ENCODE results near the gene TMCC3. TPM values are rescaled to one million over a fixed set of nuclear protein-coding genes. Genes with fewer than 3 reads are reported as not detected.
"Not testable (repeated sequence)": the region's sequence is repeated elsewhere in the genome, so short reads cannot be mapped to it uniquely, and the experiment has no call there.

Gene TMCC3
- total RNA-seq, 2 donors from 2014 or later, result 13.5 to 15.4 TPM

- intact Hi-C loops (cut with DNase I), result no loop called here
- DNase-seq (ENCODE audit: low spot score), result no peak
- H3K9me3 ChIP-seq, result no peaks in the 10 kb centered on the region
- H3K4me1 ChIP-seq (replicated peaks), result peaks cover 2% of the 10 kb centered on the region
- no peaks in the 10 kb centered on the region for H3K36me3 ChIP-seq
- WGBS, result 57% methylated on average over 3 of the region's 3 CpGs
- peak; percentile 65 for TF ChIP-seq POLR2AphosphoS5 (IDR thresholded peaks at IDR 0.05)
- no peak for TF ChIP-seq CTCF (IDR thresholded peaks at IDR 0.05)
- H3K4me3 ChIP-seq, result no peak overlapping the region
- no peak overlapping the region for H3K27ac ChIP-seq
- no peaks in the 10 kb centered on the region for H3K27me3 ChIP-seq (replicated peaks; ENCODE audit: insufficient read depth)
These were observed 94.7 kb downstream of the TMCC3 start for GRCh38 chr12:94555687-94556086.

DNA sequence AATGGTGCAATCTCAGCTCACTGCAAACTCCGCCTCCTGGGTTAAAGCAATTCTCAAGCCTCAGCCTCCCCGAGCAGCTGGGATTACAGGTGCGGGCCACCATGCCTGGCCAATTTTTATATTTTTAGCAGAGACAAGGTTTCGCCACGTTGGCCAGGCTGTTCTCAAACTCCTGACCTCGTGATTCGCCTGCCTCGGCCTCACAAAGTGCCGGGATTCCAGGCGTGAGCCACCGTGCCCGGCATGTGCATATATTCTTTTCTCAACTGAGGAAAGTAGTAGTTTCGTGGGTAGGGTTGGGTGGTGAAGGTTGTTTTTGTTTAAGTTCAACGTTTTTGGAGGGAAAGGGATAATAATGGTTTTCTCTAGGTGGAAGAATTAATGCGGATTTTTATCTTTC is 96.5 kb downstream of the TMCC3 start:
- intact Hi-C loops (cut with DNase I), result no loop called here
- no peaks in the 10 kb centered on the region for H3K27me3 ChIP-seq (replicated peaks; ENCODE audit: insufficient read depth)
- DNase-seq (ENCODE audit: low spot score), result no peak
- H3K4me3 ChIP-seq, result no peak overlapping the region
- no peaks in the 10 kb centered on the region for H3K9me3 ChIP-seq
- H3K36me3 ChIP-seq, result no peaks in the 10 kb centered on the region
- no peaks in the 10 kb centered on the region for H3K4me1 ChIP-seq (replicated peaks)
- WGBS, result 93% methylated on average over 15 of the region's 15 CpGs
- TF ChIP-seq CTCF (IDR thresholded peaks at IDR 0.05) (no peak), POLR2AphosphoS5 (IDR thresholded peaks at IDR 0.05) (no peak), POLR2A (IDR thresholded peaks at IDR 0.05) (no peak)
- no peak overlapping the region for H3K27ac ChIP-seq

DNA sequence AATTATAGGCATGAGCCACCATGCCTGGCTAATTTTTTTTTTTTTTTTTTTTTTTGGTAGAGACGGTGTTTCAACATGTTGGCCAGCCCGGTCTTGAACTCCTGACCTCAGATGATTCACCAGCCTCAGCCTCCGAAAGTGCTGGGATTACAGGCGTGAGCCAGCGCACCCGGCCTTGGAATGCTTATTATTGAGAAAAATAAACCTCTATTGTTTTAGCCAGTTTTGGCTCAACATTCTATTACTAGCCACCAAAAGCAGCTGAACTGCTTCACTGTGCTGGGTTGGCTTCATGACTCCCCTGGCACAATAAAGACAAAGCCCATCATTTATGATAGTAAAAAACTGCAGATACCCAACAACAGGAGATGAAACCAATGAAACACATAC is 97.2 kb downstream of the TMCC3 start:
- no peak for DNase-seq (ENCODE audit: low spot score)
- Histone ChIP-seq H3K4me3 (no peak overlapping the region), H3K36me3 (no peaks in the 10 kb centered on the region), H3K4me1 (replicated peaks) (no peaks in the 10 kb centered on the region), H3K9me3 (no peaks in the 10 kb centered on the region), H3K27me3 (replicated peaks; ENCODE audit: insufficient read depth) (no peaks in the 10 kb centered on the region), H3K27ac (no peak overlapping the region)
- TF ChIP-seq POLR2AphosphoS5 (IDR thresholded peaks at IDR 0.05) (no peak), CTCF (IDR thresholded peaks at IDR 0.05) (no peak), POLR2A (IDR thresholded peaks at IDR 0.05) (no peak)
- intact Hi-C loops (cut with DNase I), result no loop called here
- WGBS, result 30% methylated on average over 6 of the region's 6 CpGs

DNA sequence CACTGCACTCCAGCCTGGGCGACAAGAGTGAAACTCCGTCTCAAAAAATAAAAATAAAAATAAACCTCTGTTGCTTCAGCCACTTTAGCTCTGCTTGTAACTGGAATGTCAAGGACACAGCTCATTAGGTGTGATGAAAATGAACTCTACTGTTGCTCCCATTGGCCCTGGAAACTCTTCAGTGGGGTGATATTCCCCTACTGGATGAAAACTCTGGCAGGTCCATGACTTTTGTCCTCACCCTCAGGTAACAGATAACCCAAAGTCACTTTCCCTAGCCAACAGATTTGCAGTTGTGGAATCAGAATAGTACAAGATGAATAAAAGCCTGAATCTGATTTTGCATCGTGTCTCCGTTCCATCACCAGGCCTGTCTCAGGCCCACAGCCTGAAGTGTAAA is 98.5 kb downstream of the TMCC3 start:
- Histone ChIP-seq H3K9me3 (no peaks in the 10 kb centered on the region), H3K27ac (no peak overlapping the region), H3K4me3 (no peak overlapping the region), H3K4me1 (replicated peaks) (no peaks in the 10 kb centered on the region), H3K36me3 (no peaks in the 10 kb centered on the region), H3K27me3 (replicated peaks; ENCODE audit: insufficient read depth) (no peaks in the 10 kb centered on the region)
- TF ChIP-seq POLR2A (IDR thresholded peaks at IDR 0.05) (no peak), POLR2AphosphoS5 (IDR thresholded peaks at IDR 0.05) (no peak), CTCF (IDR thresholded peaks at IDR 0.05) (no peak)
- 50% methylated on average over 4 of the region's 4 CpGs for WGBS
- DNase-seq (ENCODE audit: low spot score), result no peak
- intact Hi-C loops (cut with DNase I), result no loop called here

GRCh38 chr12:94550964-94551363 is 99.4 kb downstream of the TMCC3 start:
- H3K36me3 ChIP-seq, result no peaks in the 10 kb centered on the region
- no peaks in the 10 kb centered on the region for H3K27me3 ChIP-seq (replicated peaks; ENCODE audit: insufficient read depth)
- no peak for DNase-seq (ENCODE audit: low spot score)
- no peak overlapping the region for H3K4me3 ChIP-seq
- no peaks in the 10 kb centered on the region for H3K4me1 ChIP-seq (replicated peaks)
- WGBS, result 72% methylated on average over 5 of the region's 5 CpGs
- H3K27ac ChIP-seq, result no peak overlapping the region
- TF ChIP-seq POLR2AphosphoS5 (IDR thresholded peaks at IDR 0.05) (no peak), CTCF (IDR thresholded peaks at IDR 0.05) (no peak), POLR2A (IDR thresholded peaks at IDR 0.05) (no peak)
- intact Hi-C loops (cut with DNase I), result no loop called here
- no peaks in the 10 kb centered on the region for H3K9me3 ChIP-seq

DNA sequence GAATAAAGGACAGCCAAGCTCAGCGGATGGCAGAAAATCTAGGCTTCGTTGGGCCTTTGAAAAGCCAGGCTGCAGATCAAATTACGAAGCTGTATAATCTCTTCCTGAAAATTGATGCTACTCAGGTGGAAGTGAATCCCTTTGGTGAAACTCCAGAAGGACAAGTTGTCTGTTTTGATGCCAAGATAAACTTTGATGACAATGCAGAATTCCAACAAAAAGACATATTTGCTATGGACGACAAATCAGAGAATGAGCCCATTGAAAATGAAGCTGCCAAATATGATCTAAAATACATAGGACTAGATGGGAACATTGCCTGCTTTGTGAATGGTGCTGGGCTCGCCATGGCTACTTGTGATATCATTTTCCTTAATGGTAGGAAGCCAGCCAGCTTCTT is 101.5 kb downstream of the TMCC3 start:
- H3K9me3 ChIP-seq; H3K27ac ChIP-seq; DNase-seq (ENCODE audit: low spot score); H3K4me3 ChIP-seq; H3K27me3 ChIP-seq (replicated peaks; ENCODE audit: insufficient read depth); H3K36me3 ChIP-seq; H3K4me1 ChIP-seq (replicated peaks): not testable (repeated sequence)
- 48% methylated on average over 5 of the region's 5 CpGs for WGBS
- intact Hi-C loops (cut with DNase I), result loop anchor here (5.0 to 10.0 kb wide), 3 partner anchors 98 to 786 kb away; no protein-coding TSS in a partner anchor

Measured in prostate gland (tissue), 2 donors.